Panc1 (cell line): Measurements from ENCODE around the gene ZNF418. TPM values are rescaled to one million over a fixed set of nuclear protein-coding genes. Genes with fewer than 3 reads are reported as not detected.
"Not testable (repeated sequence)": the region's sequence is repeated elsewhere in the genome, so short reads cannot be mapped to it uniquely, and the experiment has no call there.

Source experiments
- ATAC-seq: fragments of 200-7000 bp; cut with Tn5 transposase; 2 replicates; pipeline ENCODE4 v1.9.1; 2020; ENCODE audit warnings: mild to moderate bottlenecking, moderate library complexity
- BruUV-seq: library from RNA; stranded (reverse); fragments of 400-500 nt; replicated peaks from 2 replicates; lab custom pipeline; 2021; lab: Mats Ljungman, UMichigan
- CTCF ChIA-PET: fragments of 300-600 bp; sonication (Branson Sonifier 250); formaldehyde crosslinking; loops from one replicate; lab custom pipeline; 2022; ENCODE audit warnings: antibody characterized with exemption; lab: Charles Lee
- POLR2A ChIA-PET: fragments of 300-600 bp; sonication (Branson Sonifier 250); formaldehyde crosslinking; loops from one replicate; lab custom pipeline; 2022; ENCODE audit warnings: antibody characterized with exemption; lab: Charles Lee
- DNase-seq: peaks from one replicate; pipeline ENCODE4 v3.0.0-alpha.2; 2010; ENCODE audit warnings: low read depth, low spot score
- H3K27ac ChIP-seq: 2 replicates; pipeline ENCODE4 v1.5.1; 2011; ENCODE audit warnings: mild to moderate bottlenecking, low read length, inconsistent platforms
- H3K27me3 ChIP-seq: fragments of 200-500 bp; sonication (Bioruptor generic); 2 replicates; pipeline ENCODE4 v1.6.0; 2014; ENCODE audit warnings: low read length, inconsistent platforms; ENCODE audit not compliant: control insufficient read depth, insufficient read depth
- H3K36me3 ChIP-seq: fragments of 200-500 bp; sonication (Bioruptor generic); 2 replicates; pipeline ENCODE4 v1.5.1; 2014; ENCODE audit warnings: inconsistent platforms, mild to moderate bottlenecking, low read length, moderate library complexity; ENCODE audit not compliant: control insufficient read depth, insufficient read depth
- H3K4me1 ChIP-seq: 2 replicates; pipeline ENCODE4 v1.5.1; 2011; ENCODE audit warnings: inconsistent platforms, mild to moderate bottlenecking, low read length, moderate library complexity; ENCODE audit not compliant: control insufficient read depth, insufficient read depth
- H3K4me3 ChIP-seq, 2 experiments: 2 replicates each; pipeline ENCODE4 v1.5.1; 2011 to 2012; ENCODE audit warnings: low read depth in 2 of 2, low read length in 2 of 2, mild to moderate bottlenecking in 2 of 2, inconsistent platforms in 1 of 2, moderate library complexity in 1 of 2
- H3K9me3 ChIP-seq: fragments of 200-500 bp; sonication (Bioruptor generic); 2 replicates; pipeline ENCODE4 v1.5.1; 2014; ENCODE audit warnings: low read depth, mild to moderate bottlenecking, inconsistent platforms, low read length, moderate library complexity; ENCODE audit not compliant: control insufficient read depth, insufficient read depth
- CTCF ChIP-seq: fragments of 450-650 bp; IDR thresholded peaks from 2 replicates; pipeline ENCODE4 v1.5.1; 2017; ENCODE audit warnings: mild to moderate bottlenecking
- POLR2AphosphoS5 ChIP-seq: IDR thresholded peaks from 2 replicates; pipeline ENCODE4 v1.6.1; 2012; ENCODE audit warnings: mild to moderate bottlenecking, low read depth, low read length, moderate library complexity
- REST ChIP-seq, 2 experiments: IDR thresholded peaks; 2 replicates each; pipeline ENCODE4 v1.6.1; 2011 to 2012; ENCODE audit warnings: low read depth in 2 of 2, control low read depth in 1 of 2, low read length in 1 of 2, mild to moderate bottlenecking in 1 of 2, moderate library complexity in 1 of 2; ENCODE audit not compliant: insufficient read depth in 1 of 2
- SIN3A ChIP-seq: IDR thresholded peaks from 2 replicates; pipeline ENCODE4 v1.6.1; 2012; ENCODE audit warnings: low read depth, mild to moderate bottlenecking, low read length, moderate library complexity, borderline replicate concordance; ENCODE audit not compliant: insufficient read depth
- TCF7L2 ChIP-seq: IDR thresholded peaks from 2 replicates; pipeline ENCODE4 v1.6.1; 2011; ENCODE audit warnings: mild to moderate bottlenecking, low read depth, low read length, inconsistent platforms
- in situ Hi-C: cut with HindIII; loops from 2 replicates; pipeline ENCODE4 v1.10.0; 2016; ENCODE audit warnings: low sequenced_read_pairs, low pct_unique_long_range_greater_than_20kb
- intact Hi-C: fragments of 100-400 bp; cut with micrococcal nuclease; formaldehyde crosslinking; loops from one replicate; pipeline ENCODE4 v1.10.0; 2022; ENCODE audit not compliant: unreplicated experiment
- total RNA-seq: library from RNA; stranded (reverse); gene quantifications from one replicate; pipeline ENCODE4 v1.2.1, GENCODE V29; 2021; ENCODE audit not compliant: unreplicated experiment

The ZNF418 gene
- total RNA-seq, 1 experiment from 2014 or later, result 5.1 TPM

GRCh38 chr19:57903618-57904184 is 31.5 kb downstream of the ZNF418 start:
- DNase-seq (no peak), ATAC-seq (no peak)
- POLR2A ChIA-PET, result no interaction called here
- CTCF ChIA-PET, result no interaction called here
- intact Hi-C loops (no loop called here), in situ Hi-C loops (no loop called here)
- TF ChIP-seq REST (IDR thresholded peaks at IDR 0.05; ENCODE audit: insufficient read depth in 1 of 2, low read depth in 2 of 2, low read length in 1 of 2), result no peak
- TF ChIP-seq CTCF, result peak; percentile 55; the same call in 1 of the 2 replicates
- Histone ChIP-seq H3K36me3 (no peaks in the 10 kb centered on the region), H3K27me3 (no peaks in the 10 kb centered on the region), H3K9me3 (peaks cover 18% of the 10 kb centered on the region; the same call in 1 of the 2 replicates), H3K4me1 (no peaks in the 10 kb centered on the region), H3K27ac (no peak overlapping the region), H3K4me3 (no peak overlapping the region)
- BruUV-seq, result no TSS peak

- Histone ChIP-seq H3K36me3 (no peaks in the 10 kb centered on the region), H3K27ac (no peak overlapping the region), H3K9me3 (0 out of 2 replicates have a peak, but pooled peaks cover under 1% of the 10 kb centered on the region), H3K4me1 (no peaks in the 10 kb centered on the region), H3K4me3 (no peak overlapping the region), H3K27me3 (no peaks in the 10 kb centered on the region)
- in situ Hi-C loops, result no loop called here
- DNase-seq (no peak), ATAC-seq (no peak)
- intact Hi-C loops, result no loop called here
- TF ChIP-seq CTCF, result no peak
- TF ChIP-seq TCF7L2, result no peak
- no peak for TF ChIP-seq SIN3A
- TF ChIP-seq REST (IDR thresholded peaks at IDR 0.05; ENCODE audit: insufficient read depth in 1 of 2, low read depth in 2 of 2, low read length in 1 of 2), result no peak
- TF ChIP-seq POLR2AphosphoS5, result no peak
- ChIA-PET POLR2A (no interaction called here), CTCF (no interaction called here)
- BruUV-seq, result no TSS peak
Observed at GRCh38 chr19:57900311-57900710, 34.9 kb downstream of the ZNF418 start.

GRCh38 chr19:57890706-57891105 is 44.5 kb downstream of the ZNF418 start:
- BruUV-seq, ATAC-seq, H3K27ac ChIP-seq, H3K4me3 ChIP-seq, intact Hi-C loops, DNase-seq, CTCF ChIA-PET, POLR2A ChIA-PET, H3K4me1 ChIP-seq, H3K27me3 ChIP-seq, H3K36me3 ChIP-seq, H3K9me3 ChIP-seq, in situ Hi-C loops: not testable (repeated sequence)
